GM18861 (cell line): ENCODE data around the gene MYL1.

Experiments
- ATAC-seq: cut with Tn5 transposase; IDR thresholded peaks from one replicate; pipeline ENCODE4 v1.9.1; 2021; ENCODE audit not compliant: unreplicated experiment

Gene MYL1

DNA sequence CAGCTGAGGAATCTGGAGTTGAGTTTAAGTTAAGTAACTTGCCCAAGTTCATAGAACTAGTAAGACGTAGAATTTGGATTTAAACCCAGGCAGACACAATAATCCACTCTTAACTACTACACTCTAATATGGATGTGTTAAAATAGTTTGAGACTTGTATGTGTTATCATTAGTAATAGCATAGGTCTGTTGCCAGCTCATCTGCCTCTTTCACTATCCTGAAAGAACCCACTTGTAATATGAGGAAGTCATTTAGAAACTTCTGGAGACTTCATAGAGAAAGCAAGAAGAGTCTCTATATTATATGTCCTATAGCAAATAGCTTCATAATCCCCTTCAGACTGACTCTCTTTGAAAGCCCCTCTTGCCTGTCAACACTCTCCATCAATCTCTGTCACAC lies 46.7 kb downstream of the MYL1 start:
- no peak for ATAC-seq

- peak; percentile 71 for ATAC-seq
These were observed 47.3 kb downstream of the MYL1 start for GRCh38 chr2:210267698-210268097.

- no peak for ATAC-seq
These were observed 50.7 kb downstream of the MYL1 start for GRCh38 chr2:210264282-210264681.

GRCh38 chr2:210263841-210264240 lies 51.1 kb downstream of the MYL1 start:
- no peak for ATAC-seq

DNA sequence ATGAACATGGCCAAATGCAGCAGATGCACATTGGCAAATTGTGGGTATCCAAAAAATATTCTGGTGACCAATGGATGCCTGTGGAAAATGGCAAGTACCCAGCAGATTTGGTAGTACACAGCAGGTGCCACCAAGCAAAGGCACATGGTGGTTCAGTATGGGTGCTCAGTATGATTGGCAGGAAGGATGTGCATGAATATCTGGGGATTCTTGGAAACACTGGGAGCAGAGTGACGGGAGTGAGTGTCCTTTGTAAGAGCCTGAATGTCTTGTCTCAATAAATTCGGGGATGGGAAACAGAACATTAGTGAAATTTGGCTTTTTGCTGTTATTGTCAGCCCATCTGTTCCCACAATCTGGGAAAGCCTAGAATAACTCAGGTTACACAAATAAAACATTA lies 52.9 kb downstream of the MYL1 start:
- ATAC-seq, result no peak

DNA sequence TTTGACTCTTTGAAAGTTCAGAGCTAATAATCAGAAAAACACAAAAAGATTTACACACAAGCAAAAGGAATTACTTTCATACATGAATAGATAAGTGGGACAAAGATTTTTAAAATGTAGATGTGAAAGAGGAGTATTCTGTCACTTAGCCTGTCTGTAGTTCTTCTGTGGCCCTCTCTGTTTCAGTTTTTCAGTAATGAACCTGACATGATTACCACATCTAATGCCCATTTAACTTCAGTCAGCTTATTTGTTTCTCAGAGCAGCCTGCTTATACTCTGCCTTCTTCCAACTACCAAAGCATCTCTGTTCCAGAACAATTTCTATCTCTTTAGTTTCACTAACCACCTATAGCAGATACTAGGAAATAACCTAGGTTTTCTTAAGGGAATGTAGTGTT lies 55.3 kb downstream of the MYL1 start:
- no peak for ATAC-seq

GRCh38 chr2:210252699-210253606 lies 62.0 kb downstream of the MYL1 start:
- no peak for ATAC-seq

DNA sequence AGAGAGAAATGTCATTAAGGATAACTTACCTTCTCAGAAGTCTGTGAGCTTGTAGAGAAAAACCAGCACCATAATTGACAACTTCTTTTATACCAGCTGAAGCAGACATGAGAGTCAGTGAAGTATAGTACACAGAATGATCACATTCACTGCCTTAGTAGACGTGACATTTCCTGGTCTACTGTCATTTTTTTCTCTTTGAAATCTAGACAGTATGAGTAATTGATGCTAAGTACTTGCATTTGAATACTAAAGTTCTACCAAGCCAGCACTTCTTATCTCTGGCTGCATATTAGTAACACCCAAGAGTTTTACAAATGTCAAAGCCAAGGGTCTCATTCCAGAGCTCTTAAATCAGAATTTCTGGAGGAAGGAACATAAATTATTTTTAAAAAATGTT lies 64.4 kb downstream of the MYL1 start:
- no peak for ATAC-seq
